Activated CD4-positive, alpha-beta T cell treated with anti-CD3 and anti-CD28 coated beads, Interleukin-2, amount 50 U/mL, for 24 hours (primary cell): ENCODE results near the gene GAB4.

Source experiments
- DNase-seq, 2 donors: peaks; one replicate each; pipeline ENCODE4 v3.0.0-alpha.2; 2020; ENCODE audit warnings: low read depth in 1 of 2, low spot score in 1 of 2

Gene GAB4

DNA sequence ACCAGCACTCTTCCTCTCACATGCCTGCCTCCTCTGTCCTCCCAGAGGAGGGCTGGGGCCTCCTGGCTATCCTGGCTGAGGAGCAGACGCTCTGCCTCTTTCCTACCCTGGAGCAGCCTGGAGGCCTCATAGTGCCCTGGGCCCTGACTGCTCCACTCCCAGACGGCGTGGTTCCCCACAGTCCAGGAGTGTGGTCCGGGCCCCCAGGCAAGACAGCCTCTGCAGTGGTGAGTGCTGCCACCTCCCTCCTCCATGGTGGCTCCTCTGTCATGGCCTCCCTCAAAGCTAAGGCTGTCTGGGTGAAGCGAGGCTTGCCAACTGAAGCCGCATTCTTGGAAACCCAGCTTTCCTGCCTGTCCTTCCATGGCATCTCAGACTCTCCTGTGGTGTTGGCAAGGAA lies 19.8 kb downstream of the GAB4 start:
- no peak for DNase-seq

GRCh38 chr22:16987822-16988221 lies 20.2 kb downstream of the GAB4 start:
- no peak for DNase-seq

- no peak for DNase-seq
These were observed 32.7 kb downstream of the GAB4 start for GRCh38 chr22:16975155-16975885.

- DNase-seq: no peak
These were observed 33.5 kb downstream of the GAB4 start for GRCh38 chr22:16974298-16975084.

DNA sequence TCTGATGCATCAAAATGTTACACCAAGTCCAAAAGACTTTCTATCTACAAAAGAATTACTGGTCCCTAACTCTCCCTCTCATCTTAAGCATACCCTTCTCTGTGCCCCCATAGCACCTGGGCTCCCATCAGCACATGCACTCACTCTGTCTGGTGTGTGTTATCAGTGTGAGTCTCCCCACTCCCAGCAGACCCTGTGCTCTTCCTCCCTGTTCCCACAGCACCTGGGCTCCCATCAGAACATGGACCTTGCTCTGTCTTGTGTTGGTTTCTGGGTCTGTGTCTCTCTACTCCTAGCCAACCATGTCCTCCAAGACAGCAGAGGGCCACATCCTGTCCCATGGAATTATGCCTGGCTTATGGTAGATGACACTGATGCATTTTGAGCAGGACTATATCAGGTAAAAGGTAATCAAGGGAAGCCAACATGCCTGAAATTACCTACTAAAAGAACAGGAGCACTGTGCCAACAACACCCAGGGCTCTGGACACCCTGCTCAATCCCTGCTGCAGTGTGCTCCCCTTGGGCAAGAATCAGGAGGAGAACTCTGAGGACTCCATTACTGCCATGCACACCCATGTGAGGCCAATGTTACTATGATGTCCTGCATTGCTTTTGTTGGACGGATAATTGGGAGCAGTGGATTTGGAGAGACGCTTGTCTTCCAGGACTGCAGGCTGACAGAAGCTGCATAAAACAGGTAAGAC lies 34.3 kb downstream of the GAB4 start:
- no peak for DNase-seq

GRCh38 chr22:16972311-16972710 lies 35.7 kb downstream of the GAB4 start:
- DNase-seq: no peak

DNA sequence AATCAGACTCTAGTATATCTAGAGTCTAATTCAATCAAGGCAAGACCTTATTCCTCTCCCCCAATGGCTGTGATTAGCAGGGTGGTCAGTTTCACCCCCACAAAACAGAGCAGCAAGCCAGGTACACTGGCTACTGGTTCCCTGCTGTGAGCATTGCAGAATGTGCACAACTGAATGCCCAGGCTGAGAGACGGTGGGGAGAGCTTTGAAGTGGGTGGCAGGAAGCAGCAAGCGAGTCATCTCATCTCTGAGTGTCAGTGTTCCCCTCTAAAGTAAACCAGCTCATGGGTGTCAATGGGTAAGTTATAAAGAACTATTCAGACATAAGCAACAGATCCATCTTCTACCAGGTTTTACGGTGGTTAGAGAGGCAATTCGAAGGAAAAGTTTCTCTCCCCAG lies 37.6 kb downstream of the GAB4 start:
- no peak for DNase-seq

DNA sequence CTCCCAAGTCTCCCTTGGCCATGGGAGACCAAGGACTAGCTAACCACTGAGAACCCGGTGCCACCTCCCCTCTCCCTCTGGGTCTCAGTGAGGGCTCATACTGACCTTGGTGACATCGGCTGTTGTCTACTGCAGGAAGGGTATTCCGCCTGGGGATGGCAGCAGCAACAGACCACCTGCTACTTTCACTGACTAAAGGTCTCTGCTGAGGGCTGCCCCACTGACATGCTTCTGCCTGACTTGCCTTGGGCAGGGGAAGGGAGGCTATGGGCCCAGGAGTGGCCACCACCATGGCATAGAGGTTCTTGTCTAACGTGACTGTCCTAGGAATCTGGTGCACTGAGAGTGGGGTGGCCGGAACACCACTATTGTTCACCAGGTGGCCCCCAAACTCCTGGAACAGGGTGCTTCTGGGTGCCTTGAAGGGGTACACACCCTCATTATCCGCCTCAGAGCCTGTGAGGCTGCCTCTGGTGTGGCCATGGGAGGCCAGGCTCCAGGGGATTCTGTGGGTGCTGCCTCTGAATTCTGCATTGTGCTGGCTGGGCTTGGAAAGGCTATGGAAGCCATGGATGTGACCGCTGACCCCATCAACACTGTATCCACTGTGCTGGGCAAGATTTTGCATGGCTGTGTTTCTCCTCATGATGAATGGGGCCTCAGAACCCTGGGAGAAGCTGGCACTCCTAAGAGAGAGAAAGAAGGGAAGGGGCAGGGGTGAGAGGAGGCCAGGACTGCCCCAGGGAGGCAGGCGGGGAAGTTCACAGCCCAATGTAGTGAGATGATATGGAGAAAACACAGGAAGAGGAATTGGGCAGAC lies 38.3 kb downstream of the GAB4 start:
- DNase-seq: no peak

- DNase-seq: no peak
These were observed 39.8 kb downstream of the GAB4 start for GRCh38 chr22:16968218-16968595.

DNA sequence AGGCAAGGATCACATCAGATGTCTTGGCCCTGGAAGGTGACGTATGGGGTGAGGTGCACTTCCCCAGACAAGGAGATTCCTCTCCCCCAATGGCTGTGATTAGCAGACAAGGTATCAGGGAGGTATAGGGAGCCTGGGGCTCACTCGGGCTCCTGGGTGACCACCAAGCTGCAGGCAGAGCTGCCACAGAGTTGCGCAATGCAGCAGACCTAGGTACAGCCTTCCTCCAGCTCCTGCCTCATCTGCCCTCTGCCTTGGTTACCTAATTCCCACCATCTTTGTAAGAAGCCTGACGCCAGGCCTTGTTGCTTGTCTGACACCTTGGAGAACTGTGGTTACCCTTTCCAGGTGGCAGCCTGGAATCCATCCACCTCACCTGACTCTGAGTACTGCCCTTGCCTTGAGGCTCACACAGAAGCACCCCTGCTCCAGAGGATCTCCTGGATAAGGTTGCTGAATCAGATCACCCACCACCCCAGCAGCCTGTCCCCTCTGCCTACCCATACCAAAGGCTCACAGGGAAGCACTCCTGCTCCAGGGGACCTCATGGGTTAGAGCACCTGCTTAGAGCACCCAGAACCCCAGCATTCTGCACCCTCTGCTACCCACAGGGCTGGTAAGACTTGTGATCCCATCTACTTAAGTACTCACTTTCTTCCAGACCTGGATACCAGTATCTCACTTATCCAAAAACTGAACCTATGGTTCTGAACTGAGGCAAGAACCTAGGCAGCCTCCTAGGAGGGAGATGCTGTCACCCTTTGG lies 40.4 kb downstream of the GAB4 start:
- DNase-seq: no peak

DNA sequence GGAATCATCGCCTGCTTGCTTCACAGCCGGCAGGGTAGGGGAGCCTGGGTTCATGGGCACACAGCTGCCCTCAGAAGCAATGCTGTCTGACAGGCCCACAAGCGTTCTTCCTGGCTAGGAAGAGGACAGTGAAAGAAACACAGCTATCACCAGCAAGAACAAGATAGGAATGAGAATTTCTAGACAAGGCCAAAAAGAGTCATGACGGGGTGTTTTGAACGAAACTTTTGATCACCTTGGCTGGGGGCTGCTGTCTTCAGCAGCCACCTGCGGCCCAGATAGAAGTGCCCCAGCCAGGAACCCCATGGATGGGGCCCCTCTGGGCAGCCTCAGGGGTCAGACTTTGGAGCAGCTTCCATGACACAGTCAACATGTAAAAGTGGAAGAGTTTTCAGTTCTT lies 41.8 kb downstream of the GAB4 start:
- DNase-seq: no peak

- DNase-seq: no peak
These were observed 42.5 kb downstream of the GAB4 start for GRCh38 chr22:16965560-16965959.

- DNase-seq: no peak
These were observed 42.9 kb downstream of the GAB4 start for GRCh38 chr22:16965083-16965482.

DNA sequence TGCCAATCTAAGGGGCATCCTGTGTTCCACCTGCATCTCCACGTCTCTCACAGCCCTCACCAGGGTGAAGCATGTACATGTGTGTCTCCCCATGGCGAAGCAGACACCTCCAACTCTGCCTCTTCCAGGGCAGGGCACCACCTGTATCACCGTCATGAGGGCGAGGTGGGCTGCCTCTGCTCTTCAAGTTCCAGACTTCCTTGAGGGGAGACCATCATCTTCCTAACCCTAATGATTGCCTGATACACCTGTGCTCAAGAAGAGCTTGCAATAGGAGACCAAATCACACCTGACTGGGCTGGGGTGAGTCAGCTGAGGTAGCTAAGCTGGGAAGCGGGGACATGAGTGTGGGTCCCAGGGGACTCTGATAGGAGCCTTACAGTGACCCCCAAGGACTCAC lies 43.7 kb downstream of the GAB4 start:
- DNase-seq: no peak

DNA sequence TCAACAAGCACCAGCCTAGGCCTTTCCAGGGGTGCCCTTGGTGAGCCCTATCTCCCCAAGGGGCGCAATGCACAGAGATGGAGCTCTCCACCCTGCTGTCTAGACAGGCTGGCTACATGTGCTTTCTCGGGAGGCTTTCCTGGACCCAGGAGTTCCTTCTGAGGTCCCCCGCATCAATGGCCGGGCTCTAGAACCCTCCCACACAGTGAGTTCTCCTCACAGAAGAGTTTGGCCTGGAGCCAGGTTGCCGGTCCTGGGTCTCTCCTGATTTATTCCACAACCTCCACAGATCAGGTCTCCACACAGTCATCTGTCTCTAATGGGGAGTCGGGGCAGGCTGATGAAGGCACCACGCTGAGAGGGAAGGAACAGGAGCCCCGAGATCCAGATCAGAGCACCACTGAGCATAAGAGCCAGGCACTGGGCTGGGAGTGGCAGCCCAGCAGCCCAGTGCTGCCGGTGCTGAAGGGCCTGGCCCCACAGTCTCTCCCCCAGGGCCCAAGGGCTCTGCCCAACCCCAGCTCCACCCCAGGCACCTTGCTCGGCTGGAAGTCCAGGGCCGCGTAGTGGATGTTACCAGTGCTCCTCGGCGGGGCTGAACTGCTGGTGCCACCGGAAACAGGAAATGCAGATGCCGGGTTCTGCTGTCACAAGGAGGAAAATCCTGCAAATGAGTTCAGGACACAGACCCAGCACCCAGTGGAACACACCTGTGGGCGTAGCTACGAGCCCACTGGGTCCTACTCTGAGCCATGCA lies 44.7 kb downstream of the GAB4 start:
- DNase-seq: no peak

GRCh38 chr22:16962501-16962900 lies 45.5 kb downstream of the GAB4 start:
- no peak for DNase-seq

DNA sequence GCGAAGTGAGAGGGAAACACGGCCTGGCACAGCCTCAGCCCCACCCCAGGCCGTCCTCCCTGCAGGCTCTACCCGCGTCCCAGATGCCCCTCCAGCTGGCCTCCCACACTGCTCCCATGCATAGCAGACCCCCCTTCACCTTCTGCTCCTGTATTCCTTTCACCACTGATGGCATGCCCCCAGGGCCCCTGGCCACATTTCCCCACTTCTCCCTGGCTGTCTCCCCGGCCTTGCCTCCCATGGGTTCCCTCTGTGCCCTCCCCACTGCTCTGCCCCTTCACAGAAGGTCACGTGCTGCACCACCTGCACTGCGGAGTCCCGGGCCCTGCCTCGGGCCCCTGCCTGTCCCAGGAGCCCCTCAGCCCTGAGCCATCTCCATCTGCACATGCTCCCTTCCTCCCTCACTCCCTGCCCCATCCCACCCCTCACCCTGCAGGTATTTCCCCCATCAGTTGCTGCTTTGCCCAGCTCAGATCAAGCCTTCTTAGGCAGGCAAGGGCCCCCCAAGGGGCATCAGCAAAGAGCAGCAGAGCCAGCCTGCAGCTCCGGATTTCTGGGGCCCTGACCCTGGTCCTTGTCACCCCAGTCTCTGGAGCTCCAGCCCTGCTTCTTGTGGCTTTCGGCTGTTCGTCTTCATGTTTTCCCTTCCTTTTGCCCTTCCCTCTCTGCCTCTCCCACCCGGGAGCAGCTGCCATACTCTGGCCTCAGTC lies 46.4 kb downstream of the GAB4 start:
- DNase-seq: no peak

GRCh38 chr22:16960884-16961249 lies 47.2 kb downstream of the GAB4 start:
- DNase-seq: no peak

DNA sequence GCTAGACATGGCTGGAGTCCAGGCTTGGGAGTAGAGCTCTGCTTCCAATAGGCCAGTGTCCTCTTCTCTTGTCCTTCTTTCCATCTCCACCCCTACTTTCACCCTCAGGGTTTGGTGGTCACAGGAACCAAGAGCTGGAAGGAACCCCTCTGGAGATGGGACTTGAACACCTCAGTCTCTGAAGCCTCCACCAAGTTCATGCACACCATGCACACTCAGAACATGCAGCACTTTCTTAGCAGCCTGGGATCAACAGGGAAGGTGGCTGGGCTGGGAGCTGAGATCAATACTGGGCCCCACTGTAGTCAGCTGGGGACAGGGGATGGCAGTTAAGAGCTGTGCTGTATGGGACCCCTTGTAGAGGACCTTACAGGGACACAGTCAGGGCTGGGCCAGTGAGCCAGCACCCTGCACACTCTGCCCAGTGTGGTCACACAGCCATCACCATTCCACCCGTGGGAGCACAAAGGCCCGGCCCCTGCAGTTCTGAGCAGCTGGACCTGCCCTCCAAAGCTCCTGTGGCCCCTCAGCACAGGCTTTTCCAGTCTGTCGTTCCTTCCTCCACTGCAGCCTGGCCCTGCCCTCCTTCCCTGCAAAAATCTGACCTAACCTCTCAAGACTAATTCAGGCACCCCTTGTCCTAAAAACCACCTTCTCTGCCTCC lies 47.7 kb downstream of the GAB4 start:
- no peak for DNase-seq
